NCI-H1694 treated with DMSO at 0.1 percent for 48 hours (cell line): ENCODE data around the gene NKRF.
A peak's percentile ranks its signal among the peaks of the same experiment; 100 is the strongest.
"Not testable (repeated sequence)": the region's sequence is repeated elsewhere in the genome, so short reads cannot be mapped to it uniquely, and the experiment has no call there.

Source experiments
- DNase-seq: peaks from one replicate; lab custom pipeline; 2025; lab: John Stamatoyannopoulos, UW

The NKRF gene

GRCh38 chrX:119606280-119607017 is at the start of gene NKRF:
NKRF (minus strand) TSS chrX:119606424.
- DNase-seq = peak; percentile 80

- no peak for DNase-seq
Observed at GRCh38 chrX:119655125-119655524, 48.9 kb upstream of the NKRF start.

GRCh38 chrX:119654112-119654531 is 47.9 kb upstream of the NKRF start:
- no peak for DNase-seq

GRCh38 chrX:119648421-119648775 is 42.2 kb upstream of the NKRF start:
- no peak for DNase-seq

- no peak for DNase-seq
Observed at GRCh38 chrX:119647552-119648420, 41.6 kb upstream of the NKRF start.

GRCh38 chrX:119647089-119647488 is 40.9 kb upstream of the NKRF start:
- DNase-seq = no peak

- no peak for DNase-seq
Observed at GRCh38 chrX:119646515-119646914, 40.3 kb upstream of the NKRF start.

- DNase-seq = no peak
Observed at GRCh38 chrX:119643696-119644095, 37.5 kb upstream of the NKRF start.

GRCh38 chrX:119640731-119641170 is 34.5 kb upstream of the NKRF start:
- no peak for DNase-seq

GRCh38 chrX:119638725-119639471 is 32.7 kb upstream of the NKRF start:
- no peak for DNase-seq

GRCh38 chrX:119637421-119637820 is 31.2 kb upstream of the NKRF start:
- not testable (repeated sequence) for DNase-seq

- DNase-seq = no peak
Observed at GRCh38 chrX:119636419-119636818, 30.2 kb upstream of the NKRF start.

- DNase-seq = no peak
Observed at GRCh38 chrX:119635799-119636198, 29.6 kb upstream of the NKRF start.

- DNase-seq = no peak
Observed at GRCh38 chrX:119635179-119635578, 29.0 kb upstream of the NKRF start.

- no peak for DNase-seq
Observed at GRCh38 chrX:119625843-119626242, 19.6 kb upstream of the NKRF start.

GRCh38 chrX:119624951-119625668 is 18.9 kb upstream of the NKRF start:
- DNase-seq = no peak

- no peak for DNase-seq
Observed at GRCh38 chrX:119624417-119624816, 18.2 kb upstream of the NKRF start.

GRCh38 chrX:119622356-119623232 is 16.4 kb upstream of the NKRF start:
- no peak for DNase-seq

GRCh38 chrX:119618439-119618838 is 12.2 kb upstream of the NKRF start:
- no peak for DNase-seq

GRCh38 chrX:119617517-119618164 is 11.4 kb upstream of the NKRF start:
- DNase-seq = no peak
